ENCODE measurements around the gene C12orf56. TPM values are rescaled to one million over a fixed set of nuclear protein-coding genes. Genes with fewer than 3 reads are reported as not detected.

The C12orf56 gene
- total RNA-seq, 1 experiment from 2014 or later = not detected

DNA sequence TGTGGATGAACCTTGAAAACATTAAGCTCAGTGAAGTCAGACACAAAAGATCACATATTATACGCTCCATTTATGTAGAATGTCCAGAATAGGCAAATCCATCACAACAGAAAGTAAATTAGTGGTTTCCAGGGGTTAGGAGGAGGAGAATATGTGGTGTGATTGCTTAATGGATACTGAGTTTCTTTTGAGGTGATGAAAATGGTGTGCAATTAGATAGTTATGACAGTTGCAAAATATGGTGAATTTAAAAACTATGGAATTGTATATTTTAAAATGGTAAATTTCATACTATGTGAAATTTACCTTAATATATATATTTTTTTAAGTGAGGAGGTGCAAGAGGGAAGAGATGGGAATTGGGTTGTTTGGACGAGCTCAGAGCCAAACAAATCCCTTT, 122.1 kb downstream of the C12orf56 start (continued):
- TF ChIP-seq, protein P1, sequence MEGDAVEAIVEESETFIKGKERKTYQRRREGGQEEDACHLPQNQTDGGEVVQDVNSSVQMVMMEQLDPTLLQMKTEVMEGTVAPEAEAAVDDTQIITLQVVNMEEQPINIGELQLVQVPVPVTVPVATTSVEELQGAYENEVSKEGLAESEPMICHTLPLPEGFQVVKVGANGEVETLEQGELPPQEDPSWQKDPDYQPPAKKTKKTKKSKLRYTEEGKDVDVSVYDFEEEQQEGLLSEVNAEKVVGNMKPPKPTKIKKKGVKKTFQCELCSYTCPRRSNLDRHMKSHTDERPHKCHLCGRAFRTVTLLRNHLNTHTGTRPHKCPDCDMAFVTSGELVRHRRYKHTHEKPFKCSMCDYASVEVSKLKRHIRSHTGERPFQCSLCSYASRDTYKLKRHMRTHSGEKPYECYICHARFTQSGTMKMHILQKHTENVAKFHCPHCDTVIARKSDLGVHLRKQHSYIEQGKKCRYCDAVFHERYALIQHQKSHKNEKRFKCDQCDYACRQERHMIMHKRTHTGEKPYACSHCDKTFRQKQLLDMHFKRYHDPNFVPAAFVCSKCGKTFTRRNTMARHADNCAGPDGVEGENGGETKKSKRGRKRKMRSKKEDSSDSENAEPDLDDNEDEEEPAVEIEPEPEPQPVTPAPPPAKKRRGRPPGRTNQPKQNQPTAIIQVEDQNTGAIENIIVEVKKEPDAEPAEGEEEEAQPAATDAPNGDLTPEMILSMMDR (IDR thresholded peaks at IDR 0.05 in 2 of 3, conservative IDR thresholded peaks at IDR 0.05 in 1 of 3; ENCODE audit: borderline replicate concordance in 1 of 3, insufficient read depth in 1 of 3, low read depth in 2 of 3, low read length in 2 of 3) = no peak
- TF ChIP-seq FOSL1 (IDR thresholded peaks at IDR 0.05; ENCODE audit: low read depth) (no peak), EZH2 (IDR thresholded peaks at IDR 0.05) (no peak), EGR1 (IDR thresholded peaks at IDR 0.05; ENCODE audit: low read depth) (no peak)

- no peaks in the 10 kb centered on the region for H3K4me1 ChIP-seq (ENCODE audit: control insufficient read depth in 1 of 2, insufficient read depth in 2 of 2, low read length in 2 of 2)
- no TSS peak for BruUV-seq (replicated peaks)
- DNase-seq (ENCODE audit: low read depth, low spot score) (no peak), ATAC-seq (no peak)
- no peaks in the 10 kb centered on the region for H3K9me2 ChIP-seq (ENCODE audit: insufficient read depth)
- no peak for TF ChIP-seq POLR2A (IDR thresholded peaks at IDR 0.05; ENCODE audit: borderline replicate concordance, extremely low read depth, insufficient read depth, insufficient read length)
- no peak for TF ChIP-seq CBX3 (IDR thresholded peaks at IDR 0.05; ENCODE audit: low read depth)
- TF ChIP-seq FOSL1 (IDR thresholded peaks at IDR 0.05; ENCODE audit: low read depth) = no peak
- TF ChIP-seq, protein P2, sequence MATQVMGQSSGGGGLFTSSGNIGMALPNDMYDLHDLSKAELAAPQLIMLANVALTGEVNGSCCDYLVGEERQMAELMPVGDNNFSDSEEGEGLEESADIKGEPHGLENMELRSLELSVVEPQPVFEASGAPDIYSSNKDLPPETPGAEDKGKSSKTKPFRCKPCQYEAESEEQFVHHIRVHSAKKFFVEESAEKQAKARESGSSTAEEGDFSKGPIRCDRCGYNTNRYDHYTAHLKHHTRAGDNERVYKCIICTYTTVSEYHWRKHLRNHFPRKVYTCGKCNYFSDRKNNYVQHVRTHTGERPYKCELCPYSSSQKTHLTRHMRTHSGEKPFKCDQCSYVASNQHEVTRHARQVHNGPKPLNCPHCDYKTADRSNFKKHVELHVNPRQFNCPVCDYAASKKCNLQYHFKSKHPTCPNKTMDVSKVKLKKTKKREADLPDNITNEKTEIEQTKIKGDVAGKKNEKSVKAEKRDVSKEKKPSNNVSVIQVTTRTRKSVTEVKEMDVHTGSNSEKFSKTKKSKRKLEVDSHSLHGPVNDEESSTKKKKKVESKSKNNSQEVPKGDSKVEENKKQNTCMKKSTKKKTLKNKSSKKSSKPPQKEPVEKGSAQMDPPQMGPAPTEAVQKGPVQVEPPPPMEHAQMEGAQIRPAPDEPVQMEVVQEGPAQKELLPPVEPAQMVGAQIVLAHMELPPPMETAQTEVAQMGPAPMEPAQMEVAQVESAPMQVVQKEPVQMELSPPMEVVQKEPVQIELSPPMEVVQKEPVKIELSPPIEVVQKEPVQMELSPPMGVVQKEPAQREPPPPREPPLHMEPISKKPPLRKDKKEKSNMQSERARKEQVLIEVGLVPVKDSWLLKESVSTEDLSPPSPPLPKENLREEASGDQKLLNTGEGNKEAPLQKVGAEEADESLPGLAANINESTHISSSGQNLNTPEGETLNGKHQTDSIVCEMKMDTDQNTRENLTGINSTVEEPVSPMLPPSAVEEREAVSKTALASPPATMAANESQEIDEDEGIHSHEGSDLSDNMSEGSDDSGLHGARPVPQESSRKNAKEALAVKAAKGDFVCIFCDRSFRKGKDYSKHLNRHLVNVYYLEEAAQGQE (IDR thresholded peaks at IDR 0.05; ENCODE audit: low read depth) = no peak
- TF ChIP-seq ZNF274 (IDR thresholded peaks at IDR 0.05; ENCODE audit: low read depth, low read length) = no peak
- no peak for TF ChIP-seq EGR1 (IDR thresholded peaks at IDR 0.05; ENCODE audit: low read depth)
- no peaks in the 10 kb centered on the region for H3K9me3 ChIP-seq (ENCODE audit: control insufficient read depth in 1 of 2, insufficient read depth in 1 of 2, low read depth in 1 of 2, low read length in 2 of 2)
- H3K27me3 ChIP-seq (ENCODE audit: insufficient read depth, low read length) = no peaks in the 10 kb centered on the region
- H3K4me3 ChIP-seq (replicated peaks in 1 of 2; ENCODE audit: low read depth in 1 of 2, low read length in 2 of 2) = no peak overlapping the region
- ChIA-PET RAD21 (ENCODE audit: low non-redundant PET in 1 of 2, low total read pairs in 2 of 2, uncharacterized antibody in 2 of 2, unreplicated experiment in 2 of 2) (no interaction called here), POLR2A (no interaction called here), CTCF (no interaction called here)
- H4K20me1 ChIP-seq (ENCODE audit: insufficient read depth) = no peaks in the 10 kb centered on the region
- no peak overlapping the region for H3K27ac ChIP-seq (ENCODE audit: low read depth, low read length)
- H3K9ac ChIP-seq (ENCODE audit: low read length) = no peak overlapping the region
- H3K36me3 ChIP-seq (ENCODE audit: control insufficient read depth in 1 of 2, insufficient read depth in 2 of 2, low read length in 2 of 2) = no peaks in the 10 kb centered on the region
- intact Hi-C loops (cut with micrococcal nuclease) = no loop called here
- no peak overlapping the region for H3K4me2 ChIP-seq (ENCODE audit: low read length)
- H3K79me2 ChIP-seq (ENCODE audit: insufficient read depth, low read length) = no peaks in the 10 kb centered on the region
- no peak overlapping the region for H2AFZ ChIP-seq (ENCODE audit: low read depth, low read length, poor library complexity, severe bottlenecking)
Measured at GRCh38 chr12:64265839-64266238, 124.7 kb downstream of the C12orf56 start.
